HL-60/S4 treated with retinoic acid at 250 ng/mL for 4 days and 3 days (cell line): ENCODE data around the gene ATRIP.

ENCODE experiments used
- in situ Hi-C: fragments of 300-500 bp; cut with MboI; formaldehyde crosslinking; loops from 2 replicates; pipeline ENCODE4 v1.7.0; 2022; ENCODE audit warnings: low sequenced_read_pairs

Gene ATRIP

DNA sequence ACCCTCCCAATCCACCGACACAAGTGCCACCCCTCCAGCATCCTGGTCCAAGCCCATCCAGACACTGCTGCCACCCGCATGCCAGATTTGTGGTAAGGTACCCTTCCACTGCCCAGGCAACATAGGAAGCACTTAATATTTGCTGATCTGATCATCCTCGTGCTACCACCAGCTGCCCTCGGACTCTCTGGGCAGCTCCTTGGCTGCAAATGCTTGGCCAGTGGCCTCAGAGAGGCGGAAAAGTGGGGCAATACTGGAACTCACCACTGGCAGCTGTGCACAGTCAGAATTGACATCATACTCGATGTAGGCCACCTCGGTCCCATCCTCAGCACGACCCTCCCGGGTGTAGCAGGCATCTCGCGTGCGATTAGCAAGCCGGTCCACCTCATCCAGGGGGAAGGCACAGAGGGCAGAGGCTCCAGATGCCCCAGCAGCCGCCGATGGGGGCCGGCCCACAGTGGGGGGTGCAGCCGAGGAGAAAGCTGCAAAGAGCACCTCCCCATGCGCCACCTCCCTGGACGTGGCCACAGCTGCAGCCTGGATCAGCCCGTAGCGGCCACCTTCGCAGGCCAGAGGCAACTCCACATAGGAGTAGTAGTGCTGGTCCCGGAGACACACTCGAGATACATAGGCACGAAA, 23.2 kb upstream of the ATRIP start:
- in situ Hi-C loops, result no loop called here

DNA sequence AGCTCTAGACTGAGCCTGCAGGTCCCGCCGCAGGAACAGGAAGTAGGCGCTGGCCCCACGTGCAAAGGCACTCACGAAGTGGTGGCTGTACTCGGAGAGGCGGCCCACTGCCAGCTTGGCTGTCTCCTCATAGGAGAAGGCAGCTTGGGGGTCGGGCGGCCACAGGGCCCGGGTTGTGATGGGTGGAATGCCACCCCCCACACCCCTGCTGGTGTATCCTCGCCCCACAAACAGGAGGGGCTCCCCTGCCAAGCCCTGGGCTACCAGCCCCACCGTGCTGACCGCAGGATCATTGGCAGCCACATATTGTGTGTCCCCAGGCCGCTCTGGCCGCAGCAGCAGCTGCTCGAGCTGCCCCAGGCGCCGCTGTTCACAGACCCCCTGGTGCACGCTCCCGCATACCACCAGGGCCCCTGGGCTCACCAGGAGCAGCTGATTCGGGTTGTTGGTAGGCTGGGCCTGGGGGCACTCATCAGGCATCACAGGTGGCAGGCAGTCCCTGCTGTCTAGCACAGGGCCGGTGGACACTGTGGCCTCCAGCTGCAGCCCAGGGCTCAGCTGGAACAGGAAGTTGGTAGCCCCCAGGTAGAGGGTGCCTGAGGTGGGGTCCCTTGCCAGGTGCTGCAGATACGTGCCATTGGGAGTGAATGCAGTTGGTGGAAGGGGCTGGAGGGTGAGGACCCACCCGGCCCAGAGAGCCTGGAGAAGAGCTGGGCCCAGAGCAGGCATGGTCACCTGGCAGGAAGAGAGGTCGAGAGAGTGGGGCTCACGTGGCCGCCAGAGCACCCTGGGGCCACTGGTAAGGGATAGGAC, 22.4 kb upstream of the ATRIP start:
- in situ Hi-C loops, result no loop called here

DNA sequence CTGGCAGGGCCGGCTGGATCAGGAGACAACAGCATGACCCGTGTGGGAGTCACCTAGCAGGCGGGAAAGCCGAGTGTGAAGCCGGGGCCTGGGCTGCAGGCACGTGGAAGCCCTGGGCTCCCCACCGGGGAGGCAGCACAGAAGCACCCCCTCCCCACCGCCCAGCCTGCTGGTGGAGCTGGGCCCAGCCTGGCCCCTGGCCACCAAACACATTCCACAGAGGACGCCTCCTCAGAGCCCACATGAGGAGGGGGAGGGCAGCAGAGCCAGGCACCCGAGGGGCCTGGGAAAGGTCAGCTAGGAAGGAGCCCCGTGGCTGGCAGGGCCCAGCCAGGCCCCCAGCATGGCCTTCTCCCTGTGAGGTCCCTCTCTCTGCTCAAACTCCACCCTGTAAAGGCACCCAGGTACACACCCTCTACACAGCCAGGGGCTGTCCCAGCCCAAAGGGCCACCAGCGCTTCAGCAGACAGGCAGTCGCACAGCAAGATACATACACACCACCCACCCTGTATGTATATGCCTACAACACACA, 21.2 kb upstream of the ATRIP start:
- in situ Hi-C loops, result no loop called here

DNA sequence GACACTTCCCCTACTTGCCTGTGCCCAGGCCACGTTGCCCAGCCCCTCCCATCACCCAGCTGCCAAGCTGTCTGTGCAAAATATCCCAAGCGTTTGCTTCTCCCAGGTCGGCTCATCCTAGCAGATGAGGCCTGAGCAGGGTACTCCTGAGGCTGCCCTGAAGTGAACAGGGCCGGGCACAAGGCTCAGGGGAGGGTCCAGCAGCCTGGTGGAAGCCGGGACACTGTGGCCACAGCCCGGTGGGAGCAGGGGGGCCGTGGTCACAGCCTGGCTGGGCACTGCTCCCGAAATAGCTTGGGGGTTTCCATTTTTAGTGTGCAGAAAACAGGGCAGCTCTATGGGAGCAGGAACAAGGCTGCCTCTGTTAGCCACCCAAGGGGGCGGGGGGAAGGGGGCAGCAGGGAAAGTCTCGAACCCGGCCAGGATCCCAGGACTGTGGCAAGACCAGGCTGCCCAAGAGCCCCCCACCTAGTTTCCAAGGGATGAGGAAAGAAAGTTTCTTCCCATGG, 20.1 kb upstream of the ATRIP start:
- in situ Hi-C loops, result no loop called here

DNA sequence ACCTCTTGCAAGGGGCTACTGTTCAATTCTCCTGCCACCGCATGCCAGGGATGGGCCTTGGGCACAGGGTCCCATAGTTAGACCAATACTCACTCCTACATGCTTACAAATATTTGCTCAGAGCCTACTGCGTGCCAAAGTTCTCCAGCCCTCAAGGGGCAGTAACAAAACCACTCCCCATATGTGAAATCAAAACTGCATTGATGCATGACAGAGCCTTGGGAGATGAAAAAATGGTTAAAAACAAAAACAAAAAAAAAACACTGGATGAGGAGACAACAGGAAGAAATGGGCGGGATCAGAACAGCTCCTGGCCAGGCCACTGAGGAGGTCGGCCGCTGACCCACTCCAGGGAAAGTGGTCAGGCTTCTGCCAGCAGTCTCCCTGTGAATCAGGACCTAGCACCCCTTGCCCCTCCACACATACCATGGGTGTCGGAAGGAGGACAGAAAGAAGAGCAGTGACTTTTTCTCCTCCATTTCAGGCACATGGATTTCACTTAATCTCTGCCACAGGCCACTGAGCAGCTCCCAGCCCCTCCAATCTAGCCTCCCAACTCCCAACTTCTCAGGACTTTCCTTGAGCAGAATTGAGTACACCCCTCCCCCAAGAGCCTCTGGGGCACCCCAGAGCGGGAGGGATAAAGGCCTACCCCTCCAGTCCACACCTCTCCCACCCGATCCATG, 19.4 kb upstream of the ATRIP start:
- in situ Hi-C loops, result no loop called here

DNA sequence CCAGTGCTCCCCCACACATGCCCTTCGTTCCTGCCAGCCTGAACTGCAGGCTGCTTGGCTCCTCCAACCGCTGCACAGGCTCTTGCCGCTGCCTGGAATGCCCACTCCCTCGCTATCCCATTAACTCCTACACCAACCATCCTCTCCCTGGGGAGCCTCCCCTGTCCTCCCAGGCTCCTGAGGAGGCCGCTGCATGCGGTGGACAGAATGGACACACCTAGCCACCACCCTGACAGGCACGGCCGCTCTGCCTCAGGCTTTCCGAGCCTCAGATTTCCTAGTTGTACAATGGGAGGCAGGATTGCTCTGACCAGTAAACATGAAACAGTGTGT, 18.9 kb upstream of the ATRIP start:
- in situ Hi-C loops, result no loop called here

DNA sequence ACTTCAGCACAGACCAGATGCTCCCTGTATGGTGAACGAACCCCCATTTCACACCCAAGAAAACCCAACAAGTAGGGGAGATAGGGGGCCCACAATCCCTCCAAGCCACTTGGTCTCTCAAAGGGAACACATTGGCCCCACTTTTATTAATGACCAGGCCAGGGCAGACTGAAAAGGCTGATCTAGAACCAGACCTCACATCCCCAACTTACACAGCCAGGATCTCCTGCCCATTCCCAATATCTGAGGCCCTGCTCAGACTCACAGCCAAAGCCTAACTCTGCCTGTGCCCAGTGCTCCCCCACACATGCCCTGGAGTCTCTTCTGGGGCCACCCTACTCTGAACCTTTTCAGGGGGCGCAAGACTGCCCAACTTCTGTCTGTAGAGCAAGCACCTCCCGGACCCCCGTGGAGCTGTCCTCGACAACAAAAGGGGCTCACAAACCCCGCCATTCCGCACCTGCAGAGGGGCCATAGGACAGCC, 18.4 kb upstream of the ATRIP start:
- in situ Hi-C loops, result no loop called here

DNA sequence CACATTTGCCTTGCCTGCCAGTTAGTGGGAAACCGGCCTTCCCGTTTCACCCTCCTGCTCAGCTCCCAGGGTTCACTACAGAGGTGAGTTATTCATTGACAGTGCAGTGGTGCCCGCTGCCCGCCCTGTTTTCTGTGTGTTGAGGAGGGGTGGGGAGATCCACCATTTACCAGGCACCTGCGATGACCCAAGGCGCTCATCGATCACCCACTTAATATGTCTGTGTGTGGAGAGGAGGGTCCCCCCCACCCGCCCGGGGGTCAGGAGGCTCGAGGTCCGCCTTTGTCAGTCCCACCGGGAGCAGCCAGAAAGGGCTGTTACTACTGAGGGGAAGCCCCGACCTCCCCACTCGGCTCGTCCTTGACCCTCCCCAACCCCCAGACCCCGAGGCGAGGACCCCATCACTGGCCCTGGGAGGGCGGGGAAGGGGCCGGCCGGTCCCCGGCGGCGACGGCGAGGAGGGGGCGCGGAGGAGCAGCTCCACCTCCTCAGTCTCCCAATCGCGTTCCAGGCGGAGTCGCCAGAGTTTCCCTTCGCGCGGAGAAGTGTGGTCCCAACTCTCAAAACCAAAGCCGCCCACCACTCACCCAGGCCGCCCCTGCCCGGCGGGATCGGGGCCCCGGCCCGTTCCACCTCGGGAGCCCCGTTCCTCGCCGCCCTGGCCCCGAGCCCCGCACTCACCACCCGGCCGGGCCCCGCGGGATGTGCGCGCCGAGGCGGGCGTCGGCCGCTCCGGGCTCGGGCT, 17.8 kb upstream of the ATRIP start:
- in situ Hi-C loops, result no loop called here

DNA sequence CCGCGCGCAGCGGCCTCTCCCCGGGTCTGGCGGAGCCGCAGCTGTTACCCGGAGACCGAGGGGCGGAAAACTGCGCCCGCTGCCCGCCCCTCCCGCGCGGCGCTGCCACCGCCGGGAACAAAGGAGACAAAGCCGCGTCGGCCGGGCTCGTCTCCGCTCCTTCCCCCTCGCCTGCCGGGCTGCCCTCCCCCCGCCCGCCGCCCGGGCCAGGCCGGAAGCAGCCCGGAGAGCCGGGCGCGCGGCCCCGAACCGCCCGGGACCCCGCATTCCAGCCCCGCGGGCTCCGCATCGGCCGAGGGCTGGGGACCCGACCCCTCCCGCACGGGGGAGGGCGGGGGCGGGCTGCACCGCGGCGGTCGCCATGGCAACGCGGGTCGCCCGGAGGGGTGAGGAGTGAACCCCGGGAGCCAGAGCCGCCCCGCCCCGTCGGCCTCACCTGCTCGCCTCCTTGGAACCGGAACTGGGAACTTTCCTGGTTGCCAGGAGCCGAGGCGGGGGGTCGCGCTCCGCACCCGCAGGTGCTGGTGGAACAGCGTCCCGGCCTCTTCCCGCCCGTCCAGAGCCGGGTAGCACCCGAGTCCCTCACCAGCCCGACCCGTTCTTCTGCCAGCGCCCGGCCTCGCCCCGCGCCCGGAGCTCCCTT, 17.1 kb upstream of the ATRIP start:
- in situ Hi-C loops, result no loop called here

DNA sequence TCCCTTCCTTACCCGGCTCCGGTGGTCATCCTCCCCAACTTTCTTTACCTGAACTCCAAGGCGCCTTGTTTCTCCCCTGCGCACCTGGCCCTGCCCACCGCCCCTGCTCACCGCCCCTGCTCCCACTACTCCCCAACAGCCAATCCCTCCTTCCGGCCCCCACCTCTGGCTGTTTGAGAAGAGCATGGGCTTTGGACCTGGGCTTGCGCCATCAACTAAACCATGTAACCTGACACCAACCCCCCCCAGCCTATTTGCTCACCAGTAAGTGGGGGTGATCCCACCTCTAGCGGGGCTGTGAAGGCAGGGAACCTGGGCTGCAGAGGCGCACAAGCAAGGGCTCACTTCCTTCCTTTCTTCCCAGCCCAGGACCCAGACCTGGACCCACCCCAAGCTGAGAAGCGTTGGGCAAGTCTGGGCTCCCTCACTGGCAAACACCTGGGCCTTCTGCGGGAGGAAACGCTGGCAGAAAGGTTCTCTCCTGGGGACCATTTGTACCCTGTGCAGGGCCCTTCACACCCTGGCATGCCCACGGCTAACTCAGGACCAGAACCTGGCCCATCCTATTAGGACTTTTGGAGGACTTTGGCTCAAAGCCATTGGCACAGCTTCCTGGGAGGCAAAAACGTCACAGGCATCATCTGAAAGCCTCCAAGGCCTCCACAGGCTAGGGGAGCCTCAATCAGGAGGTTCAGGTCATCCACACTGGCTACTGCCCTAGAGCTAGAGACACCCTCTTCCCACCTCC, 16.4 kb upstream of the ATRIP start, which contains the start of gene PLXNB1:
Gene PLXNB1 (minus strand): TSS at position 127 of the 748 bp plus-strand sequence. CDS start 5,475 bp downstream, outside the sequence.
- in situ Hi-C loops, result loop anchor here (10.0 kb wide), 1 partner anchor 165 kb away; no protein-coding TSS in a partner anchor

DNA sequence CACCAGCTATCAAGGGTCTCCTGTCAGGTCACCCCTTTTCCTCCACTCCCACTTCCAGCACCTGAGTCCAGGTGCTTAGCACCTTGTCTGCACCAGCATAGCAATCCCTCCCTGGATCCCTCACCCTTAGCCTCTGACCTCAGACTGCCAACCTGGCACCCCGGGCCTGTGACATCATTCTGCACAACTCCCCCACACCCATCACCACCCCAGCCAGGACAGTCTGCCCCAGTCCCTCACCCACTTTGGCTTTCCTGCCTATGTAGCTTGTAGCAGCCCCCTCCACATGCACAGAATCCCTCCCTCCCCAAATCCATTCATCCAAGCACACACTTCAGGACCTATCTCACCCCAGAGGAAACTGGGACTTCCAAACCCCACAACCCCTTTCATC, 15.8 kb upstream of the ATRIP start:
- in situ Hi-C loops, result loop anchor here (10.0 kb wide), 1 partner anchor 166 kb away; no protein-coding TSS in a partner anchor

DNA sequence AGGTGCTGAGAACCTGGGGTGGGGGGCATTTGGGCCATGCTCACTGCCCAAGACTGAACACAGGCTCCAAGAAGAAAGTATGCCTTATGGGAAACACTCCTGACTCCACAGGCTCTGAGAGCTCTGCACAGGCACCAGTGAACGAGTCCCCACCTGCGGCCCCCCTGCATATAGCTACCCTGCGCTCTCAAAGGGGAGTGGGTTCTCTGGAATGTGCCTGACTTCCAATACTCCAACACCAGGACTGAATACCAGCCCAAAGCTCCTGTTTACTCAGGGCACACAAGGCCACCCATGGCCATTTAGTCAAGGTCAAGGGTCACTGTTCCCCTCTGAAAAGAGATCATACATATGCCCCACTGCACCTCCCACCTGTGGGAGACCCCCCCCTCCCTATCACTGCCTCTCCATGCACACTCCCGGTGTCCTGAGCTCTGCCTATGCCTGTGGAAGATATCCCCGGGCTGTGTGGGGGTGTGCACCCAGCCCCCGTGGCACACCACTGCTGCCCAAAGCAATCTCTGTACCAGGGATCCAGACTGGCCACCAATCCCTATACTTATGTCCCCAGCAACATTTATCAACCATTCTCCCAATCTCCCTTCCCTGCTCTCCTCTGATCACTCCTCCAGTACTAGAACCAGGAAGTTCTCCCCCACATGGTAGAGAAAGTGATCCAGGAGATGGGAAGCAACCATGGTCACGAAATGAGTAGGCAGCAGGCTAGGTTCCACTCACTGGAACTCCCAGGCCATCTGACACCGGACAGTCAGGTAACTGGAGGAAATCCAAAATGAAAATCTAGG, 15.1 kb upstream of the ATRIP start:
- in situ Hi-C loops, result loop anchor here (10.0 kb wide), 1 partner anchor 167 kb away; no protein-coding TSS in a partner anchor

DNA sequence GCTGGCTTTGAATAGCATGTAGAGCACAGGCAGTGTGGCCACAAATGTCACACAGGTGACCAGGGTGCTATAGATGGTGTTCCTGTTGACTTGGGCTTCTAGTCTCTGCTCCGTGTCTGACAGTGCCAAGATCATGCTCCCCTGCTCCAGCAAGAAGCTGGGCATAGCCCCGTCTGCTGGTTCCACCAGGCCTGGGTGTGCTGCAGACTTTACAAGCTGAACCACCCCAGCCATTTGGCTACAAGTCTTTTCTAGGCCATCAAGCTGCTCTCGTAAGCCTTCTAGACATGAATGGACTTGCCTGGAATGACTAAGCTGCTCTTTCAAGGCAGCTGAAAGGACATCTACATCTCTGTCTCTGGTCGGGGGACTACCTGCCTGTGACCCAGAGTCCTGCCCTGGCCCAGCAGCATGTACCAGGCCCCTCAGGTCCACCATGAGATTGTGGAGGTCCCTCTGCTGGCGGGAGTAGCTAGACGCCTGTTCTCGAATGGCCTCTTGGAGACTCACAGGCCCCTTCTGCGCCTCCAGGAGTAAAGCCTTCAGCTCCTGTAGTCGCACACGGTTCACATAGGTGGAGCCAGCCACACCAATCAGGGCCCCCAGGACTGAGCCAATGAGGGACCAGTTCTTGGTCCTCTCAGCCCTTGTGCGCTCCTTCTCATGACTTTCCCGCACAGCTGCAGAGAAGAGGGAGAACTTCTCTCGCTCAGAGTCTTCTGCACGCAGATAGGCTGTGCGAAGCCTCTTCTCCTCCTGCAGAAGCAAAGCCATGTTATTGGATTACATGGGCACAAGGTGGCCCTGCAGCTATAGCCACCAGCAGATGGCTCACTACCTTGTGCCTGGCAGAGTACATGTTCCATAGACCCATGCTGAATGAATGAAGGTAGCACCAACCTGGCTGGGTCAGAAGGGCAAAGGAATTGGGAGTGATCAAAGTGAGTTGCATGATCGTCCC, 13.8 kb upstream of the ATRIP start:
- in situ Hi-C loops, result loop anchor here (10.0 kb wide), 1 partner anchor 168 kb away; no protein-coding TSS in a partner anchor

DNA sequence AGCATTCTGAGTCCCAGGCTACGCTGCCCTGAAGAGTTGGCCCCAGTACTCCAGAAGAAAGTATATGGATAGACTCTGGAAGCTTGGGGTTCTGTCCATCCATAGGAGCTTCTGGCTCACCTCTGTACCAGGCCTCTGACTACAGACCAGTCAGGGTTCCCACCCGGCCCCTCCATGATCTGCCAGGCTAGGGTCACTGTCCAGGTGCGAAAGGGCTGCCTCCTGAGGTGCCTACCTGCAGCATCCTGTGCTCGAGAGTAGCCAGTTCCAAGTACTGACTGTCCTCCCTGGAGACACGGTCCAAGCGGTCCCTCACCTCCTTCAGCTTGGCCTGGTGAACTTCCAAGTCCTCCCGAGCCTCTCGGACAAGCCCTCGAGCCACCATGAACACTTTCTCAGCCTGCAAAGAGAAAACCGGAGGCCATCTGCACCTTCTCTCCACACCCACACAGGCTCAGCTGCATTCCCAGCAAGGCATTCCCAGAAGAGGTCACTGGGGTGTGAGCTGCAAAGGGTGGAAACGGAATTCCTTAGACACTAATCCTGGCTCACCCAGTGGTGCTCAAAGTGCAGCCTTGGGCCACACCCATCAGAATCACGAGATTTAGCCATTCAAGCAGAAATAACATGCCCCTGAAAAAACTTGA, 12.9 kb upstream of the ATRIP start:
- in situ Hi-C loops, result loop anchor here (10.0 kb wide), 1 partner anchor 169 kb away; no protein-coding TSS in a partner anchor

DNA sequence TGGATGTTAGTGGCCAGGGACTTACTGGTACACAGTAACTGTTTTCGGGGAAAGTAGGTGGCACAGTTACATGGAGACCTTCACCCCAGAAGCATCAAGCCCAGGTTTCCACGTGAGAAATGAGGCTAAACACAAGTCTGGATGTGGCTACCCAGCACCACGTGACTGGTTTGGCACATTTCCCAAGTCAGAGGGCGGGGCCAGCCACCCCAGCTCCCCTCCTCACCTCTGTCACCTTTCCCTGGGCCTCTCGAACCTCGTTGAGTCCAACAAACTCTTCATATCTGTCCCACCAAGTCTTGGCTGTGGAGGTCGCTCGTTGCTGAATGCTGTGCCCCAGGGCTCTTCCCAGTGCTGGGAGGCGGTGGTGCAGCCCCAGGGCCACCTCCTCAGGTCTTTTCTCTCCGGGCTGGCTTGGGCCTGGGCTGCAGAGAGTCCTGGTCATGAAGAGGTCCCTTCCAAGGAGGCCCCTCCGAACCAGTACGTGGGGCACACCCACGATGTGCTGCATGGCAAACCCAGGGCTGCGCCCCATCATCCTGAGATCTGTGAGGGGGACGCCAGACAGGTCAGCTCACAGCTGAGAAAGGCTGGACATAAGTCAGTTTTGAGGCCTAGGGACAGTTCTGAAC, 11.8 kb upstream of the ATRIP start:
- in situ Hi-C loops, result loop anchor here (10.0 kb wide), 1 partner anchor 170 kb away; no protein-coding TSS in a partner anchor

DNA sequence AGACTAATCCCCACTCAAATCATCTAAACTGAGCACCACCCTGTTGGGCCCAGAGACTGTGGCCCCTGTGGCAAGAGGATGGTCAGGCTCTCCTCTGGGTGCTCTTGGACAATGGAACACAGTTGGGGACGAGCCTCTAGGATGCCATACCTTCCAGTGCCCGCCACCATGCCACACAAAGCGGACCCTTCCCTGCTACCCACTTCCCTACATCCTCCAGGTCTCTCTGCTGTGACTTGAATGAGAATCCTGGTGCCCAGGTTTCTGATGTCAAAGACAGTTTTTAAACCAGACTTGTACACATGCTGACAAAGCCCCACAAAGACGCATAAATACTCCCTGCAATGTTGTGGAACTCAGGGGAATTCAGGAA, 11.3 kb upstream of the ATRIP start:
- in situ Hi-C loops, result loop anchor here (10.0 kb wide), 1 partner anchor 170 kb away; no protein-coding TSS in a partner anchor
